ENCODE data around the gene B4GALNT4. TPM values are rescaled to one million over a fixed set of nuclear protein-coding genes. Genes with fewer than 3 reads are reported as not detected.

The B4GALNT4 gene
- total RNA-seq, 1 donor from 2014 or later: 201 TPM

DNA sequence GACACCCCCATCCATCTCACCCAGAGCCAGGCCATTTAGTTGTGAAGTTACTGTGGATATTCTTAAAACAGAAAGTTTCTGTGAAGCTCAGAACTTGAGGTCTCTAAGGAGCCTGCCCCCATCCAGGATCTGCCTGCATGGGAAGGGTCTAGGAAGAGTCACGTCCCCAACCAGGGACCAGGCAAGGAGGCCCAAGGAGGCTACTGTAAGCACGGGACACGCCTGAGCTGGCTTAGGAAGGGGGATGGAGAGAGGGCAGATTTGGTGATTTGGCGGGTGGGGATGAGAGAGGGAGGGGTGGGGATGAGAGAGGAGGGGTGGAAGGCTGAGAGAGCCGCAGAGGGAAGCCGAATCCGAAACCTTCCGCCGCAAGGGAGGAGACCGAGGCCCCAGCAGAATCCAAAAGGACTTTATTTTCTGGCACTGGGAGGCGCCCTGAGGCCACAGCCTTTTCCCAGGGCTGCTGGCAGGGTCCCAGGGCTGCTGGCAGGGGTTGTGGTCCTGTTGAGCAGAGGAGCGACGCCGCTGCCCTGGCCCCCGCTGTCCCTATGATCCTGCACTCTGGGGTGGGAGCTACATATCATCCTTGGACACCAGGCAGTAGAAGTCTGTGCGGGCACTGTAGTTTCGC is 36.1 kb downstream of the B4GALNT4 start:
- no peak for DNase-seq (ENCODE audit: low read depth, low spot score)
- Mint-ChIP-seq H3K4me1 (no peaks in the 10 kb centered on the region), H3K27me3 (ENCODE audit: low read depth) (peaks cover 2% of the 10 kb centered on the region), H3K9me3 (no peaks in the 10 kb centered on the region), H3K27ac (ENCODE audit: unreplicated experiment) (peak overlapping the region; percentile 6), H3K4me3 (peak overlapping the region; percentile 51), H3K36me3 (ENCODE audit: low read depth) (no peaks in the 10 kb centered on the region)
- no peak for TF ChIP-seq CTCF (conservative IDR thresholded peaks at IDR 0.05)

DNA sequence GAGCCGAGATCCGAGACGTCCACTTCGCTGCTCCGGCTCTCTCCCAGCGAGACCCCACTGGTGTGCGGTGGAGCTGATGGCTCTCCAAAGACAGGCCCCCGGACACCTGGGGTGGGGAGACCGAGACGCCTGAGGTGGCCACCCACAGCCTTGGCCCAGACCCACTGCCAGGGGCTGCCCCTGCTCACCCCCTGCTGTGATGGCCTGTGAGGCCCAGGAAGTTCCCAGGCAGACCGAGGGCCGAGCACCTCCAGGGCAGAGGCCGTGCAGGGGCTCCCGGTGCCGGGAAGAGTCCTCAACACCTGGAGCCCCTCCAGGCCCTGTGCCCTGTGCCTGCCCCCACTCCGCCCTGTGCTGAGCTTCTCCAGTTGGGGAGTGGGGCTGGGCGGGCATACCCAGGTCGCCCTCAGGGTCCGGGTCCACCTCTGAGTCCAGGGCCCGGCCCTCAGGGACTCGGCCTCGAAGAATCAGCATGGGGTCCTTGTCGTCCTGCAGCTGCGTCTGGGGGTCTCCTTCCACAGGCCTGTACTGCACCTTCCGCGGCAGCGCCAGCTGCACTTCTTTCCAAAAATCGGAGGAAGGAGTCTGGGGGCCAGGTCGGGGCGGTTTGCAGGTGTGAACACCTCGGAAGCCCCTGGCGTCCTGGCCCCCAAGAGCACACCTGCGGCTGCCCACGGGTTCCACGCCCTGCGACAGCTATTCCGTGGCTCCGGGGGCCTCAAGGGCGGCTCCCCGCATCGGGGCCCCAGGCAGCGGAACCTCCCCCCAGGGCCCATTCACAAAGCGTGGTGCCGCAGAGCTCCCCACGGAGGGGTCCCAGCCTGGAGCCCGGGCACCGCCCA is 36.9 kb downstream of the B4GALNT4 start:
- Mint-ChIP-seq H3K27me3 (ENCODE audit: low read depth) (peaks cover 2% of the 10 kb centered on the region), H3K36me3 (ENCODE audit: low read depth) (no peaks in the 10 kb centered on the region), H3K27ac (ENCODE audit: unreplicated experiment) (no peak overlapping the region), H3K4me3 (peak overlapping the region; percentile 51), H3K4me1 (no peaks in the 10 kb centered on the region), H3K9me3 (no peaks in the 10 kb centered on the region)
- no peak for TF ChIP-seq CTCF (conservative IDR thresholded peaks at IDR 0.05)
- DNase-seq (ENCODE audit: low read depth, low spot score): no peak

DNA sequence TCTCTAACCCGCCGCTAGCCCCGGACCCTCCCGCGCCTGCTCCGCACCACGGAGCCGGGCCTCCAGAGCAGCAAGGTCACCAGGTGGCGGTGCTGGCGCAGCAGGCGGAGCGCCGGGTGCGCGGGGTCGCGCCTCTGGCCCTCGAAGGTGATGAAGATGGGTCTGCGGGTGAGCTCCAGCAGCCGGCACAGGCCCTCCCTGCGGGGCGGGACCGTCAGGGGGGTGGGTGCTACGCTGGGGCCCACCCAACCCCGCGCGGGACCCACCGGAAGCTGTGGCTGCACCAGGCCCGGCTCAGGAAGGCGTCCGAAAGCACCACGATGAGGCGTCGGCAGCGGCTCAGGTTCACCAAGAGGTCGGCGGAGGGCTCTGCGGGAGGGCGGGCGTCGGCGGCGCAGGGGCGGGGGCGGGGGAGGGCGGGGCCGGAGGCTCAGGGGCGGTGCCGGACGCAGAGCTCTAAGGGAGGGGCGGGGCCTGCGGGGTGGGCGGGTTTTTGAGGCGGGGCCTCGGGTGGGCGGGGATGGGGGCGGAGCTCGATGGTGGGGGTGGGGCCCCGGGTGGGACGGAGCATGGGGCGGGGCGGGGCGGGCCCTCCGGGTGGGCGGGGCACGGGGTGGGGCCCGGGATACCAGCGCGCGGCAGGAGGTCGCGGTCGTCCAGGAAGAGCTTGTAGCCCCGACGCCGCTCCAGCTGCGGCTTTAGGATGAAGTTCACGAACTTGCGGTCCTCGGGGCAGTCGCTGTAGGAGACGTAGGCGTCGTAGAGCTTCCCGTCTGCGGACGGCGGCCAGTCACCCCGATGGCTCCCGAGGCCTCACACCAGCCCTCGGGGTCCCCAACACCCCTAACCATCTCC is 37.7 kb downstream of the B4GALNT4 start:
- H3K4me3 Mint-ChIP-seq: no peak overlapping the region
- no peak overlapping the region for H3K27ac Mint-ChIP-seq (ENCODE audit: unreplicated experiment)
- peaks cover 2% of the 10 kb centered on the region for H3K27me3 Mint-ChIP-seq (ENCODE audit: low read depth)
- H3K36me3 Mint-ChIP-seq (ENCODE audit: low read depth): no peaks in the 10 kb centered on the region
- TF ChIP-seq CTCF (conservative IDR thresholded peaks at IDR 0.05): no peak
- H3K4me1 Mint-ChIP-seq: no peaks in the 10 kb centered on the region
- DNase-seq (ENCODE audit: low read depth, low spot score): peak; percentile 51
- H3K9me3 Mint-ChIP-seq: no peaks in the 10 kb centered on the region

GRCh38 chr11:407651-408123 is 38.4 kb downstream of the B4GALNT4 start:
- H3K27me3 Mint-ChIP-seq (ENCODE audit: low read depth): peaks cover 2% of the 10 kb centered on the region
- H3K27ac Mint-ChIP-seq (ENCODE audit: unreplicated experiment): no peak overlapping the region
- H3K36me3 Mint-ChIP-seq (ENCODE audit: low read depth): no peaks in the 10 kb centered on the region
- no peaks in the 10 kb centered on the region for H3K9me3 Mint-ChIP-seq
- H3K4me1 Mint-ChIP-seq: no peaks in the 10 kb centered on the region
- no peak for DNase-seq (ENCODE audit: low read depth, low spot score)
- no peak for TF ChIP-seq CTCF (conservative IDR thresholded peaks at IDR 0.05)
- H3K4me3 Mint-ChIP-seq: no peak overlapping the region

Measured in neural crest cell (in vitro differentiated cells).